GM19351 (cell line): ENCODE results near the gene FCN3.
"Not testable (repeated sequence)": the region's sequence is repeated elsewhere in the genome, so short reads cannot be mapped to it uniquely, and the experiment has no call there.

ENCODE experiments used
- ATAC-seq: cut with Tn5 transposase; IDR thresholded peaks from one replicate; pipeline ENCODE4 v1.9.1; 2021; ENCODE audit warnings: mild to moderate bottlenecking, moderate library complexity; ENCODE audit not compliant: unreplicated experiment

FCN3 gene

DNA sequence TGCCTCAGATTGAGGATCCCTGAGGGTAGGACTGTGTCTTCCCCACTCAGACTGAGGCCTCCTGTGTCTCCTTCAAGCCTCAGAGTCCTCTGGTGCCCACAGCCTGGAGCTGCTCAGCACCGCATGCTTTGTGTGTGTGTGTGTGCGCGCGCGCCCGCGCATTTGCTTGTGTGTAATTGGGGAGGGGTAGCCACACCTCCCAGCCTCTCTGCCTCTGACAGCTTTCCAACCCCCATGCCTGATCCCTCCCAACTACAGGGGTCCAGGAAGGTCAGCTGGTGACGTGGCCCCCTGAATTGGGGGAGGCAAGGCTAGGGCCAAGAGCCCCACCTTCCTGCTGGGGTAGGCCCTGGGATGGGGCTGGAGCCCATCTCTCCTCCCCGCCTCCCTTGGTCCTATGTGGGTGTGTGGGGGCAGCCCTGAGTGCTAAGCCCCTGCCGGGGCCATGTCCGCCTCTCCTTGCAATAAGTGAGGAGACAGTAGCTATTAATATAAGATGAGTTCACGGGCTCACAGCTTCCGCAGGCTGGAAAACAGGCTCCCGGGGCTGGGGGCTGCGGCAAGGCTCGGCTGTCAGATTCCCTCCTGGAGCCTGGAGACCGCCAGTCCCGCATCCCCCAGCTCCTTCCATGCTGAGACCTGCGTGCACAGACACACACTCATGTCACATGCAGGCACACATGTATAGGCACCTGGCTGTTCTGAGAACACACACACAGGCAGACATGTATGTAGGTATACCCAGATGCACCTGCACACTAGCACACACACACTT lies 24.8 kb upstream of the FCN3 start:
- ATAC-seq: no peak

DNA sequence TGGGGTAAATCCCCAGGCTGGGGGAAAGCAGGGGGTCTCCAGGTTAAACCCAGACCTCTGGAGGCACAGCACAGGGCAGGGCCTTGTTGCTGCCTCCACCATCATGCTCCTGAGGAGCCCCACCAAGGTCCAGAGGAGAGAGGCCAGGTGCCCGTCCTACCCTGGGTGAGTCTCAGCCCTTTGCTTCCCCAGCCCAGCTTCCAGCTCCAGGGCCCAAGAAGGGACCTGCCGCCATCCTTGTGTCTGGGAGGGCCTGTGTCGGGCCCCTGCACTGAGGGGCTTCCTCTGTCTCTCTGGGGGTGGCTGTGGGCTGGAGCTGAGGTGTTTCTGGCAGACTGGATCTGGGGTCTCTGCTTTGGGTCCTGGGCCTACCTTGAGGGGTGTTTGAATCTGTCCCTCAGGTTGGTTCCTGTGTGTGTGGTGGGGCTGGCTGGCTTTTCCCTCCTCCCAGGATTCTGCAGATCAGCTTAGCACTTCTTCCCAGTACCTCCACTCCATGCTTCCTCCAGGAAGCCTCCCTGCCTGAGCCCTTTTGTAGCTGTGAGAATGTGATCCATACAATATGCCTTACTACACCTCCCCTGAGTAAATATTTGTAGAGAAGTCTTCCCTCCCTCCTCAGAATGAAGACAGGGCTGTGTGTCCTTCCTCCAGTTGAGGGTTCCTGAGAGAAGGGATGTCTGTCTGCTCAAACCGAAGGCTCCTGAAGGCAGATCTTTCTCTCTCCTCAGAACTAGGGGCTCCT lies 24.0 kb upstream of the FCN3 start:
- no peak for ATAC-seq

DNA sequence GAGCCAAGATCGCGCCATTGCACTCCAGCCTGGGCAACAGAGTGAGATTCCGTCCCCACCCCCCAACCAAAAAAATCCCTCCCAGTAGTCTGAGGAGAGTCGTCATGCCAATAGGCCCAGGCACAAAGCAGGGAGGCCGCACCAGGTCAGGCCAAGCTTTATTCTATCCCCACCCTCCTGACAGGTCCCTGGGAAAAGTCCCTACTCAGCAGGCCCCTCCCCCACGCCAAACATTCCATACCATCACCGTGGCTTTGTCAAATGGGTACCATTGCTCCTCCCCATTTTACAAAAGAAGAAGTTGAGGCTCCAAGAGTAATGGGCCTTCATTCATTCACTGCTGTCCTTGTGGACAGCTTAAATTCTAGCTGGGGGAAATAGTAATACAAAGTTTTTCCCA lies 23.1 kb upstream of the FCN3 start:
- no peak for ATAC-seq

DNA sequence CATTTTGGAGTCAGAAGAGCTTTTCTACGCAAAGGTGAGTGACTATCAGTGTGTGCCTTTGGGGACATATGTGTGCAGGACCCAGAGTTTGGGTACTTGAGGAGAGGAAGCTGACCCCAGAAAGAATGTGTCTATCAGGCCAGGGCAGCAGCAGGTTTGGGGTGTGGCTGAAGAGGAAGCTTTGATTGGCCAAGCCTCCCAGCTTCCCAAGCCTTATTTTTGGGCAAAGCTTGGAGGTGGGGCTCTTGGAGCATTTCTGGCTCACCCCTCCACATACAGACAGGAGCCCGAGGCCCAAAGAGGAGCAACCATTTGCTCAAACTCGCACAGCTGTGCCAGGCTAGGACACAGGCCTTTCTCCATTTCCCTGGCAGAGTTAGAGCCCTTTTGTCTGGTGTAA lies 22.5 kb upstream of the FCN3 start:
- ATAC-seq: no peak

DNA sequence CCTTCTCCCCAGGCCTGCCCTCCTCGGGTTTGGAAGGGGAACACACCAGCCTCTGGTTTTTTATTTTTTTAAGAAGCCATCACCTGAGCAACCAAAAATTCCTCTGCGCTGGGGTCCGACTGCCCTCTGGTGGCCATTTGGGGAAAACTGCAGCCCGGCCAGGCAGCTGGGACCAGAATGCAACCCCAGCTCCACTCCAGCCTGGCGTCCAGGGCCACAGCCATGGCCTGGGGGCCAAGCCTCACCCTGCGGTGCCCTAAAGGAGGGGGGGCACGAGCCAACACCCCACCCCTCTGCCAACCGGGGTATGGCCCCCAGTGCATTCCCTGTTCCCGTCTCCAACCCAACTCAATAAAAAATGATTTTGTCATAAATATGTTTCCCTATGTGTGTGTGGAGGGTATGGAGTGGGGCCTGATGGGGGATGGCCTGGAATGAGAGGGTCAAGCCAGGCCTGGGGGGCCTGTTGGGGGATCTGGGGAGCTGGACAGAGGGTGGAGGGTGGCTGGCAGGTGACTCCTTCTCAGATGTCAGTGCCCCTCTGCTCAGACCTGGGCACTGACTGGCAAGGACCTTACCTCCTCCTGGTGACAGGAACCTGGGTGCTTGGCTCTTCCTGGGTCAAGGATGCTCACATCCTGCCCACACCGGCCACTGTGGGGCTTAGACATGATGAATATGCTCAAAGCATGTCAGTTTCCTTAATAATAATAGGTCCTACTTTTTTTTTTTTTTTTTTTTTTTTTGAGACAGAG lies 21.0 kb upstream of the FCN3 start:
- peak; percentile 39 for ATAC-seq

DNA sequence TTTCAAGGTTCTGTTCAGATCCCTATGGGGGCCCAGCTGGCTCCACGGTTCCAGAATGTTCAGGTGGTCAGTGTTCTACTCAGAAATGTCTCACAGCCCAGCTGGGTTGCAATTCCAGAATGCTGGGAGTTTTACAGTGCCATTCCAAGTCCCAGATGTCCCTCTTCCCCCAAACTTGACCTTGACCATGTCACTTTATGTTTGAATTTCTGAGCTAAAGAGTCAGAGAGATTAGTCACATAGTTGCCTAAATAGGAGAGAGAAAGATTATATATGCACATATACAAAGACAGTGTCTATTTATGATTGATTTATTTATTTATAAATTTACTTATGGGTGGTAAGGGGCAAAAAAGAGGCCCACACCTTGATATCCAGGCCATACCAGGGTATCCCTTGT lies 20.3 kb upstream of the FCN3 start:
- no peak for ATAC-seq

DNA sequence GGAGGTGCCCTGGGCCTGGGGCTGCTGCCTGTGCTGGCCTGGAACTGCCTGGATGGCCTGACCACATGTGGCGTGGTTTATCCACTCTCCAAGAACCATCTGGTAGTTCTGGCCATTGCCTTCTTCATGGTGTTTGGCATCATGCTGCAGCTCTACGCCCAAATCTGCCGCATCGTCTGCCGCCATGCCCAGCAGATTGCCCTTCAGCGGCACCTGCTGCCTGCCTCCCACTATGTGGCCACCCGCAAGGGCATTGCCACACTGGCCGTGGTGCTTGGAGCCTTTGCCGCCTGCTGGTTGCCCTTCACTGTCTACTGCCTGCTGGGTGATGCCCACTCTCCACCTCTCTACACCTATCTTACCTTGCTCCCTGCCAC lies 19.6 kb upstream of the FCN3 start:
- ATAC-seq: no peak

DNA sequence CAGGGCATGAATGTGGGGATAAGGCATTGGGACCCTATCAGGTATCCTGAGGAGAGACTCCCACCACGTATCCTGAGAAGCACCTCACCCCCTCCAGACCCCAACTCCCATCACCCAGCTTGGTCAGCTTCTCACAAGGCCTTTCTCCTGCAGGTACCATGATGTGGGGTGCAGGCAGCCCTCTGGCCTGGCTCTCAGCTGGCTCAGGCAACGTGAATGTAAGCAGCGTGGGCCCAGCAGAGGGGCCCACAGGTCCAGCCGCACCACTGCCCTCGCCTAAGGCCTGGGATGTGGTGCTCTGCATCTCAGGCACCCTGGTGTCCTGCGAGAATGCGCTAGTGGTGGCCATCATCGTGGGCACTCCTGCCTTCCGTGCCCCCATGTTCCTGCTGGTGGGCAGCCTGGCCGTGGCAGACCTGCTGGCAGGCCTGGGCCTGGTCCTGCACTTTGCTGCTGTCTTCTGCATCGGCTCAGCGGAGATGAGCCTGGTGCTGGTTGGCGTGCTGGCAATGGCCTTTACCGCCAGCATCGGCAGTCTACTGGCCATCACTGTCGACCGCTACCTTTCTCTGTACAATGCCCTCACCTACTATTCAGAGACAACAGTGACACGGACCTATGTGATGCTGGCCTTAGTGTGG lies 19.1 kb upstream of the FCN3 start:
- ATAC-seq: no peak

DNA sequence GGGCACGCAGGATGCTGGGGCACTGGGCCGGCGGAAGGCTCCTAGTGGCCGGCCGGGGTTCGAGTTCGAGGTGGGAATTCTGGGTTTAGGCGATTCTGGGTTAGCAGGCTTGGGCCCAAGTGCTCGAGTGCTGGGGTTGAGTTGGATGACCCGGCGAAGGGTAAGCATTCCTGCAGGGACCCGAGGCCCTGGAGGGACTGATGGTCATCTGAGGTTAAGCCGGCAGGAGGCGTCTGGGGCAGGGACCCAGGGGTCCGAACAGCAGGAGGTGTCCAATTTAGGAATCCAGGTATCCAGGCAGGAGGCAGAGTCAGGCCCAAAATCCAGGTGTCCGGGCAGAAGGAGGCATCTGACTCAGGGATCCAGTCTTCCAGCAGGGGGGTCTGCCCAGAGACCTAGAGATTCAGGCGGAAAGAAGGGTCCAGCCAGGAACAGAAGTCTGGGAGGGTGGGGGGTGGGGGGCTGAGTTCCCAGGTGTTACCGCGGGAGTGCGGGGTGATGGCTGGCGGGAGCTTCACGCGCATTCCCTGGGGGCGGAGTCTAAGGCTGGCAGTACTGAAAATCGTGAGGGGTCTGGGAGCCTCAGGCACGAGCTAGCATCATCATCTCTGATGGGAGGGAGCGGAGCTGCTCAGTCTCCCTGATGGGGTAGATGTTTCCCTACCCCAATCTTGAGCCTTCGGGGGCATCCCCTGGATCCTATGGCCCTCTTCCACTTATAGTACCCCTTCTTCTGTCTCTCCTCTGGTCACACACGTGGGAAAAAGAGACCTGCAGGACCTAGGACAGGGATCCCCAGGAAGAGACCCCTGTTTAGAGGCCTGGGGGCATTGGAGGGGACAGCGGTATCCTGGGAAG lies 18.4 kb upstream of the FCN3 start:
- ATAC-seq: no peak

DNA sequence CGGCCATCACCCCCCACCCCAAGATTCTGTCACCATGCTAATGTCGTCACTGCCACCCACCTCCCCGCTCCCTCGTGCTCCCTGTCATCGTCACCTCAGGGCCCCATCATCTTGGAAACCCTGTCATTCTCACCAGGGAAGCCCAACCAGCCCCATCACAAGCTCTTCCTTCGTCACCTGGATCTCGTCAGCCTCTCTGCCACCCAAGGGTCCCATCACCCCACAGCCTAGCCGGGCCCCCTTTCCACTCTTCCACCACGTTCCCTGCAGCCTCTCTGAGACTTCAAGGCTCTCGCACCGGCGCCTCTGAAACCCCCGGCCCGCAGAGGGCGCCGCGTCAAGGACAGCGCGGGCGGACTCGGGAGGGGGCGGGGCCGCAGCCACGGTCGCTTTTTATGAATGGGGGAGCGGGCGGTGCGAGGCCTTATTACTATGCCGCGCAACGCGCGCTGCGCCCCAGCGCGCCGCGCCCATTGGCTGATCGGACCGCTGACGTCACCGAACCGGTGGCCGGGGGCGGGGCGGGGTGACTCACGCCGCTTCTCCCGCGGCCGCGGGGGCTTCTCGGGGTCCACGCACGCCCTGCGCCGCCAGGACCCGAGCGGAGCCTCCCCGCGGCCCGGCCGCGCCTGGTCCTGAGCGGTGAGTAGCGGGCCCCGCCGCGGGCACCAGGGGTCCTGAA lies 17.6 kb upstream of the FCN3 start, which contains the start of gene GPR3:
GPR3 (plus strand) TSS at position 527 of the 682 bp plus-strand sequence. CDS start 1,177 bp downstream, outside the sequence.
- ATAC-seq: peak; percentile 87

DNA sequence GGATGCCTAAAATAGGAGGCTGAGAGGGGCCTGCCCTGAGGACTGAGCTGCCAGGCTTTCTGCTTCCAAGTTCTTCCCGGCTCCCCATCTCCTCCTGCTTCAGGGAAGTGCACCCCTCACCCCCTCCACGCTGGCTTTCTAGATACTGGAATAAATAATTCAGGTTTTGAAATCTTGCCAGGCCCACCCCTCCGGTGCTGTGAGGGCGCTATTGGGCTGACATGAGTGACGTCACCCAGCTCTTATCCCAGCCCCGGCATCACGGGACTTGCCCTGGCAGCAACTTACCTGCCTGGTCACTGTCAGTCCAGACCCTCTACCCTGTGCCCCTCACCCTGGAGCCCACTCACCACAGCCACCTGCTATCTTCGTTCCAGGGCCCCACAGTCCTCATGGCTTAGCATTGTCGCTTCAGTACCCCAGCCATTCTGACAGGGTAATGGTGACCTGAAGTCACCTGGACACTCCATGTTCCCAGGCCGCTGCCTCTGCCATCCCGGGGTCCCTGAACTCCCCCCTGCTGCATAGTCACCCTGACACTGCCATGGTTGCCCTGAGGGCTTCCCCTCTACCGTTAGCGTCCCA lies 17.0 kb upstream of the FCN3 start:
- no peak for ATAC-seq

DNA sequence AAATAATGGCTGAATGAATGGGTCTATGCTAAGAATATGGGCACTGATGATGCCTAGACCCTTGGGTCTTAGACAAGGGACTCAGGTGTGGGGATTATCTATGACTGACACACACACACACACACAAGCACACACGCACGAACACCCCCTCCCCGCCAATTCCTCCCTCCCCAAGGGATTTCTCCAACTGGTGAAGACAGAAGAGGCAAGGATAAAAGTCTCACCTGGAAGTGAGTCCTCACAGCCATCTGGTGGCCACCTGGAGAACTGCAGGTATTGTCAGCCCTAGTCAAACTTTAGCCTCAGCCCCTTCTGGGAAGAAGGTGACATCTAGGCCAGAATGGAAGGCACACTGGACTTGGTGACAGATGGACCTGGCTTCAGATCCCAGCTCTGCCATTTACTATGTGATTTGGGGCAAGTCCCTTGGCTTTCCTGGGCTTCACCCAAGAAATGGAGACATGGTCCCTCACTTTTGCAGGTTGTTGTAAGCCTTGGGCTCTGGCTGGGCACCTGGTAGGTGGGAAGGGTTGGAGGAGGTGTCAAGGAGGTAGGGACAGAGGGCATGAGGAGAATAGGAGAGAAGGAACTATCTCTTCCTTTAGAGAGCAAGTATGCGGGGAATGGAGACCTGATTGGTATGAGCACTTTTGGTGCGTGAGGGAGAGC lies 13.8 kb upstream of the FCN3 start:
- ATAC-seq: no peak

DNA sequence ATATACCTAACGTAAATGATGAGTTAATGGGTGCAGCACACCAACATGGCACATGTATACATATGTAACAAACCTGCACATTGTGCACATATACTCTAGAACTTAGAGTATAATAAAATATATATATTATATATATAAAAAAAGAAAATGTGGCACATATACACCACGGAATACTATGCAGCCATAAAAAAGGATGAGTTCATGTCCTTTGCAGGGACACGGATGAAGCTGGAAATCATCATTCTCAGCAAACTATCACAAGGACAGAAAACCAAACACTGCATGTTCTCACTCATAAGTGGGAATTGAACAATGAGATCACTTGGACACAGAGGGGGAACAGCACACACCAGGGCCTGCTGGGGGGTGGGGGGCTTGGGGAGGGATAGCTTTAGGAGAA lies 10.2 kb upstream of the FCN3 start:
- ATAC-seq: not testable (repeated sequence)

DNA sequence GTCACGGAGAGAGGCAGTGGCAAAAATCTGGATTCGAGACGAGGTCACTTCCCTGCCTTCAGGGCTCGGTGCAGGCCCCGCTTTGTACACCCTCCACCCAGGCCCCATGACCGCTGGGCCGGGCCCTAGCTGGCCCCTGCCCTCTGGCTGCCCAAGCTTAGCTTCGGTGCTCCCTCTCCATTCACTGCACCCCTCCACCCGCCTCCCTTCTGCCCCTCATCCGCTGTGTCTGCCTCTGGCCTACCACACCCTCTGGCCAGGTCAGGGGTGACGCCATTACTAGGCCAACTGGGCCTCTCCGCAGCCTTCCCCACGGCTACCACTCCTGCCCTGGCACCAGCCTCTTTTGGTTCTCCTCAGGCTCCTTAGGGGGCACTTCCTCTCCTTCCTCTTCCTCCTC lies 9.0 kb upstream of the FCN3 start:
- ATAC-seq: no peak

DNA sequence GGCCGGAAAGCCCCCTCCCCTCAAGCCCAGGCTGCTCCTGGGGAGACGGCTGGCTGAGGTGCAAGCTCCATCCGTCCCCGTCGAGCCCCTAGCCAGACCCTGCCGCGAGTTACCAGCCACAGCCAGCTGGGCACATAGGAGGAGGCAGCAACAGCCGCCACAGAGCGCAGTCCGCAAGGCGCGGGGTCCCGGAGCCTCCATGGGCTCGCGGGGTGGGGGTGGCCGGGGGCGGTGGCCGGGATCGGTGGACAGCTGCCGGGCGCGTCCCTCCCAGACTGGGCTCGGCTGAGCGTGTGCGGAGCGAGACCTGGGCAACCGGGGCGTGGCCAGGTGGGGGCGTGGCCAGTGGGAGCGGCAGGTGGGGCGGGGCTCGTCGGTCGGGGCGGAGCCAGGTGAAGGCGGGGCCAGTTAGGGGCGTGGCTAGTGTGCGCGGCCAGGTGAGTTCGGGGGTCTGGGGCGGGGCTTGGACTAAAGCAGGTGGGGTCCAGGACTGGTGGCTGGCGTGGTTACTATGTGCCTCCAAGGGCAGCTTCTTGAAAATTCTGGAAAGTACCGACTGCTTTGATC lies 8.5 kb upstream of the FCN3 start, which contains the start of gene CD164L2:
CD164L2 (minus strand) TSS at position 295 of the 567 bp plus-strand sequence; CDS start at position 201, 94 bp downstream.
- ATAC-seq: no peak

DNA sequence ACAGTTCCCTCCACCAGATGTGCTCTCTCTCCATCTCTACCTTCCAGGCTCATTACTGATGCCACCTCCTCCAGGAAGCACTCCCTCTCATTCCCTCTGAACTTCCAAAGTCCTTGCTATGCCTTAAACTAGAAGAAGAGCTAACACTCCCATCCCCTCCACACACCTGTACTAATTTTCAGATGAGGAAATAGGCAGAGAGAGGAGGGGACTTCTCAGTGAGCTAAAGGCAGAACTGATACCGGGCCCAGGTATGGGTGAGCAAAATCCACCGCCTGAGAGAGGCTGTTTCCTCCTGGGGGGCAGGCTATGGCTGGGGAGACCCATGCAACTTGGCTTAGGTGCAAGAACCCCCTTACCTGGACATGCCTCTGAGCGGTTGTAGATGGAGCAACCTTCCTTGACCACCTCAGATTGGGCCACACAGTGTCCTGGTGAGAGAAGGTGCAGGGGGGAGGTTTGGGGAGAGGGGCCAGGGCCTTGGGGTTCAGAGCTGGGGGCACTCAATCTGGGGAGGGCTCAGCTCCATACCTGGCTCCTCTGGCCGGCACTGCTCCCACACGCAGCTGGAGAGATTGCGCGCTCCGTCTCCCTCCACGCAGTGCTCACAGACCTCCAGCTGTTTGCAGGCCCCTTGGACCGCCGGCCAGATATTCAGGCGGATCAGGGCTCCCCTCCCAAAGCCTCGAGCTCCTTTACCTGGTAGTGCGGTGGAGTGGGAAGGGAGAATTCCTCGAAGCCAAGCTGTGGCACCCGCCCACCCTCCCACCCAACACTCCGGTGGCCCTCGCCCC lies 7.5 kb upstream of the FCN3 start:
- ATAC-seq: no peak
